ENCODE data around the gene HOXC10. TPM values are rescaled to one million over a fixed set of nuclear protein-coding genes. Genes with fewer than 3 reads are reported as not detected.

Gene HOXC10
- total and polyA plus RNA-seq, 2 of the 8 experiments (the other 6 are each of a cell fraction or from before 2014, with no cell fraction given), result not detected

DNA sequence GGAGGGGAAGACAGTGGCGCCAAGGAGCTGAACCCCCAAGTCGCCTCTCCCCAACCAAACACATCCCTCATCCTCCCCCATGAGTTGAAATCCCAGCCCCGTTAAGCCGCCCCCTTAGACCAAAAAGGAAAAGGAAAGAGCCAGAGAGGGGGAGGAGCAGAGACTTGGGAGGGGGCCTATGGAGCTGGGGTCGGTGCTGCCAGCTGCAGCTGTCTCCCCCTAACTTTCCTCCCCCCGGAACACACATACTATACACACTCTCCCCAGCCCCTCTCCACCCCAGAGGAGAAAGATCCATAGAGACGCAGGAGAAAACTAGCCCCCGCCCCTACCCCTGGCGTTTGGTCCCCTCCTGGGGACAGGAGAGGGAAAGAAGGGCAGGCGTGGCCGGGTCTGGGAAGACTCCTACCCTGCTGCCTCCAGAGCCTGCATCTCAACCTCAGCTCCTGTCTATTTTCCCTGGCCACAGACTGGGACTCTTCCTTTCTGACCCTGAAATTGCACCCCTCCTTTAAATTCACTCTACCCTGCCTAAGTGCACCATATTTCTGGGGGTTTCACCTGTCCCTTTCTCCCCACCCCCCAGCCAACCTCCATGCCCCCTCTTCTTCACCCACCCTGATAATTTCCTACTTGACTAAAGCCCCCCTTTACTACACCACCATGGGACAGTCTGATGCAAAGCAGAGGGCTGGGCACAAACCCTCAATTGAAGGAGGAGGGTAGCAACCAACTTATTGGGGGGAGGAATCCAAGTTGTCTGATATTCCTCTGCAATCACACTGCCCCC, 13.4 kb downstream of the HOXC10 start (continued):
- TF ChIP-seq MAFK (IDR thresholded peaks at IDR 0.05; ENCODE audit: low read depth, low read length), result no peak
- TF ChIP-seq EZH2 (IDR thresholded peaks at IDR 0.05; ENCODE audit: low read depth, low read length, severe bottlenecking), result peak; percentile 54
- TF ChIP-seq CTBP2 (IDR thresholded peaks at IDR 0.05; ENCODE audit: borderline replicate concordance, insufficient read depth, insufficient read length, low read length), result no peak
- TF ChIP-seq HDAC6 (IDR thresholded peaks at IDR 0.05; ENCODE audit: low read depth, low read length), result no peak
- TF ChIP-seq TBP (IDR thresholded peaks at IDR 0.05; ENCODE audit: low read depth, low read length), result no peak
- no peak for TF ChIP-seq CBX5 (IDR thresholded peaks at IDR 0.05; ENCODE audit: low read depth, low read length)
- TF ChIP-seq CTCF (IDR thresholded peaks at IDR 0.05; ENCODE audit: control extremely low read depth in 1 of 3, insufficient read depth in 1 of 3, low read depth in 1 of 3, low read length in 3 of 3), result no peak
- no peak for TF ChIP-seq SIX5 (IDR thresholded peaks at IDR 0.05; ENCODE audit: low read depth, low read length)
